Adrenal gland (tissue), 12 donors: Measurements from ENCODE around the gene TGFBR1. TPM values are rescaled to one million over a fixed set of nuclear protein-coding genes. Genes with fewer than 3 reads are reported as not detected.

Experiments
- DNase-seq, 7 donors: peaks; one replicate each; pipeline ENCODE4 v3.0.0-alpha.2; 2019 to 2020
- H3K27ac ChIP-seq, 5 donors: fragments of 200-600 bp; sonication (generic) in 4 of 5; 1 replicate in 3 of 5; 2 replicates in 2 of 5; pipeline versions ENCODE4 v1.5.1 to v1.8.0; 2016 to 2020; ENCODE audit warnings: mild to moderate bottlenecking in 1 of 5
- H3K27me3 ChIP-seq: fragments of 200-600 bp; 2 replicates; pipeline ENCODE4 v1.8.0; 2021
- H3K36me3 ChIP-seq, 2 donors: fragments of 200-600 bp; replicated peaks in 1 of 2; 1 replicate in 1 of 2; 2 replicates in 1 of 2; pipeline versions ENCODE4 v1.5.1 to v1.8.0; 2018 to 2022
- H3K4me1 ChIP-seq, 2 donors: fragments of 200-600 bp; replicated peaks in 1 of 2; 1 replicate in 1 of 2; 2 replicates in 1 of 2; pipeline versions ENCODE4 v1.5.1 to v1.8.0; 2018 to 2021
- H3K4me3 ChIP-seq, 4 donors: fragments of 200-600 bp; sonication (generic) in 3 of 4; one replicate each; pipeline ENCODE4 v1.5.1; 2016 to 2018
- H3K9me3 ChIP-seq, 3 donors: fragments of 200-600 bp; sonication (generic) in 1 of 3; replicated peaks in 1 of 3; 1 replicate in 2 of 3; 2 replicates in 1 of 3; pipeline versions ENCODE4 v1.5.1 to v1.8.0; 2016 to 2021
- POLR2A ChIP-seq, 2 donors: fragments of 450-650 bp; IDR thresholded peaks; one replicate each; pipeline ENCODE4 v1.6.1; 2017; ENCODE audit warnings: antibody characterized with exemption in 2 of 2, mild to moderate bottlenecking in 2 of 2, moderate library complexity in 1 of 2
- WGBS, 4 donors: extraction: QIAGEN DNeasy Blood & Tissue Kit in 2 of 4; methylation state at CpG; one replicate each; pipeline versions ENCODE4 v1.1.5 to v1.1.7; 2013 to 2017; 5-methylcytosine and 5-hydroxymethylcytosine counted together
- intact Hi-C, 2 donors: fragments of 100-400 bp; cut with DNase I; formaldehyde crosslinking; loops; one replicate each; pipeline versions ENCODE4 v1.14.1 to v1.15.0; 2022 to 2023
- polyA plus RNA-seq, 3 donors: library from polyadenylated mRNA; stranded (reverse); fragments of 200-250 nt in 2 of 3; fragments of 350-450 nt in 1 of 3; fragmentation: Illumina TruSeq in 1 of 3; extraction: RNeasy Lipid Tissue Mini Kit (QIAGEN cat#74804) in 1 of 3; gene quantifications; one replicate each; pipeline ENCODE4 v1.2.3, GENCODE V29; 2013 to 2014
- total RNA-seq, 9 donors: library from RNA; depleted of rRNA in 4 of 9; stranded (reverse); fragments of >200 nt in 4 of 9; fragments of 120-200 nt in 1 of 9; fragmentation: NEBNext Ultra II Directional in 1 of 9; extraction: Animal tissue kit (Norgen Biotek cat#: 25700) in 1 of 9; gene quantifications; one replicate each; pipeline versions ENCODE4 v1.1.0 to v1.2.4, GENCODE V29; 2013 to 2023
- TF ChIP-seq, protein P1 (sequence below), 6 experiments: fragments of 450-650 bp in 4 of 6; fragments of 200-600 bp in 2 of 6; sonication (generic) in 1 of 6; IDR thresholded peaks; 1 replicate in 5 of 6; 2 replicates in 1 of 6; pipeline versions ENCODE4 v1.5.1 to v1.8.0; 2016 to 2021; ENCODE audit warnings: antibody characterized with exemption in 6 of 6, mild to moderate bottlenecking in 2 of 6, moderate library complexity in 1 of 6
- donor health status: healthy with polysubstance abuse.
- donor health status: Bipolar disorder and iron deficiency.
- donor health status: DM: yes; HTN: yes; CAD: no.
- donor health status: DM: no; HTN: no; CAD: no.
- donor health status: DM: no; HTN: no; CAD: no.
- donor health status: DM: yes; HTN: yes; CAD: no.

TGFBR1 gene
- total and polyA plus RNA-seq, 12 donors = 5.5 to 38.5 (median 25.4) TPM

DNA sequence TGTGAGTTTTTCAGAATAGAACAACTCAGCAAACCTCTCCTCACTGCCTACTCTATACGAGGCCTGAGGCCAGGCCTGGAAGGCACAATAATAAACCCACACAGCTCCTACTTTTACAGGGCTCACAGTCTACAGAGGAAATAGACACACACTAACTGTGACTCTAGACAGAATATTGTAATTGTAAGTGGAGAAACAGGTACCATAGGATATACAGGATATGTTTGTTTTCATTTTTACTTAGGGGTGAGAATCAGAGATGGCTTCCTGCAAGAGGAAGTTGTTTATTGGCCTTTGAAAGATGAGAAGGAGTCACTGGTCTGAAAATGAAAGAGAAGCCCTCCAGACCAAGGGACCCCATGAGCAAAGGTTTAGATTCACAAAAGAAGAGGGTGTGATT is 35.8 kb upstream of the TGFBR1 start:
- no peak for TF ChIP-seq POLR2A (IDR thresholded peaks at IDR 0.05)
- TF ChIP-seq, protein P1, sequence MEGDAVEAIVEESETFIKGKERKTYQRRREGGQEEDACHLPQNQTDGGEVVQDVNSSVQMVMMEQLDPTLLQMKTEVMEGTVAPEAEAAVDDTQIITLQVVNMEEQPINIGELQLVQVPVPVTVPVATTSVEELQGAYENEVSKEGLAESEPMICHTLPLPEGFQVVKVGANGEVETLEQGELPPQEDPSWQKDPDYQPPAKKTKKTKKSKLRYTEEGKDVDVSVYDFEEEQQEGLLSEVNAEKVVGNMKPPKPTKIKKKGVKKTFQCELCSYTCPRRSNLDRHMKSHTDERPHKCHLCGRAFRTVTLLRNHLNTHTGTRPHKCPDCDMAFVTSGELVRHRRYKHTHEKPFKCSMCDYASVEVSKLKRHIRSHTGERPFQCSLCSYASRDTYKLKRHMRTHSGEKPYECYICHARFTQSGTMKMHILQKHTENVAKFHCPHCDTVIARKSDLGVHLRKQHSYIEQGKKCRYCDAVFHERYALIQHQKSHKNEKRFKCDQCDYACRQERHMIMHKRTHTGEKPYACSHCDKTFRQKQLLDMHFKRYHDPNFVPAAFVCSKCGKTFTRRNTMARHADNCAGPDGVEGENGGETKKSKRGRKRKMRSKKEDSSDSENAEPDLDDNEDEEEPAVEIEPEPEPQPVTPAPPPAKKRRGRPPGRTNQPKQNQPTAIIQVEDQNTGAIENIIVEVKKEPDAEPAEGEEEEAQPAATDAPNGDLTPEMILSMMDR (IDR thresholded peaks at IDR 0.05) = no peak
- WGBS, 4 donors = 83 to 91% (median 88%) methylated on average over 1 of the region's 1 CpG
- Histone ChIP-seq H3K27me3 (no peaks in the 10 kb centered on the region), H3K4me3 (no peak overlapping the region), H3K9me3 (no peaks in the 10 kb centered on the region), H3K4me1 (peaks cover 0 to 6% of the 10 kb centered on the region in 2 donors), H3K36me3 (peaks cover 0 to 47% of the 10 kb centered on the region in 2 donors), H3K27ac (no peak overlapping the region)
- intact Hi-C loops = no loop called here
- no peak for DNase-seq

DNA sequence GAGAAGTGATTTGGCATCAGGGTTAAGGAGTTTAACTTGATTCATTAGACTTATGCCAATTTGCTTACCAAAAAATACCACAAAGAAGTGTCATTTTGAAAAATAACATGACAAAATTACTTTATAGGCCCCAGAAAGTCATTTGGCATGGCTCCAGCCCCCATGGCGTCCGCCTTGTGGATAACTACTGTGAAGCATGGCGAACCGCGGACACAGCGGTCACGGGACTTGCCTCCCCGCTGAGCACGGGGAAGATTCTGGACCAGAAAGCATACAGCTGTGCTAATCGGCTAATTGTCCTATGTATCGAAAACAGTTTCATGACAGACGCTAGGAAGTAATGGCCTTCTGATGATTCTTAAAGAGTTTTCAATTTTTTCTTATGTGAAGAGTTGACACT is 35.4 kb upstream of the TGFBR1 start:
- DNase-seq = no peak
- Histone ChIP-seq H3K9me3 (no peaks in the 10 kb centered on the region), H3K27ac (no peak overlapping the region), H3K4me1 (peaks cover 0 to 6% of the 10 kb centered on the region in 2 donors), H3K36me3 (peaks cover 0 to 42% of the 10 kb centered on the region in 2 donors), H3K4me3 (no peak overlapping the region), H3K27me3 (no peaks in the 10 kb centered on the region)
- 95 to 97% (median 96%) methylated on average over 12 of the region's 12 CpGs for whole genome bisulfite sequencing, 4 donors
- TF ChIP-seq, protein P1 (IDR thresholded peaks at IDR 0.05) = no peak
- TF ChIP-seq POLR2A (IDR thresholded peaks at IDR 0.05) = no peak
- intact Hi-C loops = no loop called here

DNA sequence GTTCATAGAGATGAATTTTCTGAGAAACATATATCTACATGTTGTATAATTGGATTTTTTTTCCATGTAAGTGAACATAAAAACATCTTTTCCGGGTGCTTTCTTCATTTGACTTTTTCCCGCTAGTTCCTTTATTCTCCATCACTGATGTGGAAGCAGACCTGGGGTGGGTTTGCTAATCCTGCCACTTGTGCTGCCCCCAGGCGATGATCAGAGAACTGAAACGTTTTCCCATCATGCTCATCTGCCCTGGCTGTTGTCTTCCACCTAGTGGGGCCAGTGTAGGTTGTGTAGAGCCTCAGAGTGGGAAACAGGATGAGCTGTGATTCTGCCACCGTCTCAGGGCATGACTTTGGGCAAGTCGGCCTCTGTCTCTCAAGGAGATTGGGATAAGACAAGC is 34.2 kb upstream of the TGFBR1 start:
- H3K27me3 ChIP-seq = no peaks in the 10 kb centered on the region
- H3K9me3 ChIP-seq = no peaks in the 10 kb centered on the region
- intact Hi-C loops = no loop called here
- H3K4me3 ChIP-seq = no peak overlapping the region
- no peak for DNase-seq
- TF ChIP-seq, protein P1 (IDR thresholded peaks at IDR 0.05) = no peak
- TF ChIP-seq POLR2A (IDR thresholded peaks at IDR 0.05) = no peak
- H3K36me3 ChIP-seq = peaks cover 0 to 36% of the 10 kb centered on the region in 2 donors
- 78 to 91% (median 83%) methylated on average over 6 of the region's 6 CpGs for WGBS, 4 donors
- no peak overlapping the region for H3K27ac ChIP-seq
- peaks cover 0 to 6% of the 10 kb centered on the region in 2 donors for H3K4me1 ChIP-seq

DNA sequence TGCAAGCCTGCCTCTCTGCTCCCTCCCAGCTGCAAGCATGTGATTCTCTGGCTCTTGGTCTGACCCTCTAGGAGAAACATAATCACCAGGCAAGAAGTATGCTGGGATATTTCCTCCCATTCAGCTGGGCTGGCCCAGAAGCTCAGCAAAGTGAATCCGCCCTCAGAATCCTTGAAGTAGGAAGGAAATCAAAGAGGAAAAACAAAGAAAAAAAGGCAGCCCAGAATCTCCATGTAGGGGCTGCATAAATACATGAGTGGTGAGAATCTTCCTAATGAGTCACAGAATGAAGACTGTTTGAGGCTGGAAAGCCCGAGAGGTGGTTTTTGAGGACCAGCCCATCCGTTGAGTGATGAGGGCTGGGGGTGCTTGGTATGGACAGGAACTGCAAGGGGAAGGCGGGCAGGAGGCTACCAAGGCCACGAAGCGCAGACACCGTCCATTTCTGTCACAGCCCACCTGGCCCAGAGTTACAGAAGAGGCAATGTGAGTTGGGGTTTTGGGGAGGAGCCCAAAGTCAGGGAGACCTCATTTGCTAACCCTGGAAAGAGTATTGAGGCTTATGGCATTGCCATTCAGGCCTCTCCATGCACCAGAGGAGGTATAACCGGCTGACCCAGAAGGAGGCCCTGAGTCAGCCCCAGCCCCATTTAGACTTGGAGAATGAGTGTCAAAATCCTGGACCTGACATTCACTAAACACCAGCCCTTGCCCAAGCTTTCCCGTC is 33.4 kb upstream of the TGFBR1 start:
- Histone ChIP-seq H3K27me3 (no peaks in the 10 kb centered on the region), H3K36me3 (peaks cover 0 to 32% of the 10 kb centered on the region in 2 donors), H3K4me3 (no peak overlapping the region), H3K4me1 (peaks cover 0 to 6% of the 10 kb centered on the region in 2 donors), H3K9me3 (no peaks in the 10 kb centered on the region), H3K27ac (peak overlapping the region in 2 of 5 donors; percentile 30 to 77)
- no peak for TF ChIP-seq POLR2A (IDR thresholded peaks at IDR 0.05)
- TF ChIP-seq, protein P1 (IDR thresholded peaks at IDR 0.05) = no peak
- DNase-seq = no peak
- 79 to 87% (median 84%) methylated on average over 9 of the region's 9 CpGs for WGBS, 4 donors
- intact Hi-C loops = no loop called here
